ENCODE results near the gene EFNA5. TPM values are rescaled to one million over a fixed set of nuclear protein-coding genes. Genes with fewer than 3 reads are reported as not detected.

EFNA5 gene
- total and polyA plus RNA-seq, 2 of the 8 experiments (the other 6 are each of a cell fraction or from before 2014, with no cell fraction given), result 9.6 to 21.8 TPM

DNA sequence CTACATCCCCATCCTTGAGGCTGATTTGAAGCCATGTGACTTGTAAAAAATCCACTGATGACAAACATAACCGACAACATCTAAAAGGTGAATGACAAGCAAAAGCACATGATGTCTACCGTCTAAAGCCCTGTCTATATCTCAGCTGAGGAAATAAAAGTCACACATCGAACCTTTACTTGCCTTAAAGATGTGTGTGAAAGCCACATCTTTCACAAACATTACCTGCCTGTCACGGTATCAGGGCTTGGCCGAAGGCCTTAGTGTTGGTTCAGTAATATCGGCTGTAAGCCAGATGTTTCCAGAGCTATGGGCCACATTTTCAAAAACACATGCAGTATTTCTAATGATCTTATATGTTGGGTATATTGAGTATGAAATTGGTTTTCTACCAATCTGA lies 125.8 kb downstream of the EFNA5 start:
- Histone ChIP-seq H2BK20ac (ENCODE audit: low read length) (no peak overlapping the region), H3K4ac (replicated peaks; ENCODE audit: insufficient read length, low read depth, low read length) (no peak overlapping the region), H2BK5ac (ENCODE audit: low read depth, low read length) (no peak overlapping the region), H3K14ac (ENCODE audit: insufficient read length) (no peak overlapping the region), H2BK12ac (ENCODE audit: low read depth, low read length) (no peak overlapping the region), H2AK5ac (ENCODE audit: low read depth, low read length) (no peak overlapping the region), H3K18ac (ENCODE audit: extremely low read depth, low read length) (no peak overlapping the region), H3K27me3 (replicated peaks in 1 of 4; ENCODE audit: control insufficient read depth in 3 of 4, extremely low read depth in 1 of 4, insufficient read depth in 3 of 4, low read length in 3 of 4) (no peaks in the 10 kb centered on the region), H3K23ac (ENCODE audit: insufficient read length) (no peak overlapping the region), H3K4me1 (replicated peaks in 1 of 4; ENCODE audit: control insufficient read depth in 3 of 4, insufficient read depth in 4 of 4, low read length in 3 of 4) (peaks cover 0 to 14% (median 8%) of the 10 kb centered on the region in 4 experiments; a peak in 3 of 7 replicates), H3K56ac (replicated peaks; ENCODE audit: insufficient read length, low read depth, low read length) (no peak overlapping the region), H4K5ac (ENCODE audit: insufficient read length, low read depth, low read length) (no peak overlapping the region), H4K91ac (replicated peaks; ENCODE audit: insufficient read length, low read length) (no peak overlapping the region), H3K4me3 (ENCODE audit: extremely low read depth in 1 of 4, insufficient read depth in 2 of 4, low read depth in 3 of 4, low read length in 4 of 4) (no peak overlapping the region), H3K23me2 (ENCODE audit: low read depth, low read length) (no peaks in the 10 kb centered on the region), H3K79me2 (ENCODE audit: control insufficient read depth in 1 of 2, insufficient read depth in 2 of 2, low read length in 2 of 2) (peaks cover 0 to 3% of the 10 kb centered on the region in 2 experiments; a peak in 1 of 4 replicates), H2BK15ac (ENCODE audit: low read length) (no peak overlapping the region), H3K79me1 (ENCODE audit: low read depth, low read length) (peaks cover 3% of the 10 kb centered on the region; the same call in 1 of the 2 replicates), H3K36me3 (ENCODE audit: control insufficient read depth in 2 of 4, insufficient read depth in 4 of 4, low read length in 3 of 4) (no peaks in the 10 kb centered on the region), H3K4me2 (ENCODE audit: insufficient read depth in 1 of 2, low read depth in 2 of 2, low read length in 2 of 2) (no peak overlapping the region), H2BK120ac (replicated peaks; ENCODE audit: low read depth, low read length) (no peak overlapping the region), H3K27ac (ENCODE audit: low read depth, low read length) (no peak overlapping the region), H3K9me3 (ENCODE audit: insufficient read depth in 2 of 2, low read depth in 1 of 2, low read length in 1 of 2) (no peaks in the 10 kb centered on the region), H4K8ac (ENCODE audit: extremely low read depth, insufficient read depth, low read length) (no peak overlapping the region), H2AFZ (ENCODE audit: low read length) (no peak overlapping the region), H4K20me1 (replicated peaks in 1 of 2; ENCODE audit: control insufficient read depth in 1 of 2, insufficient read depth in 2 of 2, low read length in 2 of 2) (peaks cover 0 to 3% of the 10 kb centered on the region in 2 experiments), H3K9ac (replicated peaks in 1 of 4; ENCODE audit: extremely low read depth in 1 of 4, low read depth in 3 of 4, low read length in 3 of 4) (no peak overlapping the region)
- CTCF ChIA-PET (ENCODE audit: partially characterized antibody), result interaction anchor here (0.6 to 1.0 kb wide), 3 partner anchors 27 to 237 kb away, joined by 3 to 4 read pairs (median 3); no protein-coding TSS in a partner anchor
- FAIRE-seq, result peak; percentile 45
- WGBS, 2 experiments (ENCODE audit: extremely low coverage in 1 of 2, insufficient coverage in 1 of 2, insufficient read length in 1 of 2, insufficient replicate concordance in 2 of 2, low coverage in 1 of 2, low lambda C conversion rate in 2 of 2, missing lambda C conversion rate in 1 of 2), result 94% methylated on average over 6 of the region's 6 CpGs; no CpG with 5 or more reads in 1 of the 2 experiments
- no peak for TF ChIP-seq SIRT6 (IDR thresholded peaks at IDR 0.05; ENCODE audit: low read length)
- no peak for TF ChIP-seq POU5F1 (IDR thresholded peaks at IDR 0.05; ENCODE audit: low read depth, low read length)
- no peak for TF ChIP-seq CHD2 (IDR thresholded peaks at IDR 0.05; ENCODE audit: low read length)
- TF ChIP-seq, protein P1, sequence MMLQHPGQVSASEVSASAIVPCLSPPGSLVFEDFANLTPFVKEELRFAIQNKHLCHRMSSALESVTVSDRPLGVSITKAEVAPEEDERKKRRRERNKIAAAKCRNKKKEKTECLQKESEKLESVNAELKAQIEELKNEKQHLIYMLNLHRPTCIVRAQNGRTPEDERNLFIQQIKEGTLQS (IDR thresholded peaks at IDR 0.05; ENCODE audit: insufficient read depth, low read depth, low read length), result no peak
- TF ChIP-seq CTBP2 (IDR thresholded peaks at IDR 0.05; ENCODE audit: borderline replicate concordance, insufficient read depth, insufficient read length, low read length), result no peak
- TF ChIP-seq, protein P2, sequence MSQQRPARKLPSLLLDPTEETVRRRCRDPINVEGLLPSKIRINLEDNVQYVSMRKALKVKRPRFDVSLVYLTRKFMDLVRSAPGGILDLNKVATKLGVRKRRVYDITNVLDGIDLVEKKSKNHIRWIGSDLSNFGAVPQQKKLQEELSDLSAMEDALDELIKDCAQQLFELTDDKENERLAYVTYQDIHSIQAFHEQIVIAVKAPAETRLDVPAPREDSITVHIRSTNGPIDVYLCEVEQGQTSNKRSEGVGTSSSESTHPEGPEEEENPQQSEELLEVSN (IDR thresholded peaks at IDR 0.05), result no peak
- TF ChIP-seq NRF1 (IDR thresholded peaks at IDR 0.05; ENCODE audit: low read depth, low read length), result no peak
- no peak for TF ChIP-seq CREB1 (IDR thresholded peaks at IDR 0.05)
- no peak for TF ChIP-seq BRCA1 (IDR thresholded peaks at IDR 0.05; ENCODE audit: low read depth, low read length)
- TF ChIP-seq SAP30 (IDR thresholded peaks at IDR 0.05; ENCODE audit: insufficient read depth, insufficient replicate concordance, low read length), result no peak
- DNase-seq (ENCODE audit: low read depth in 1 of 2, low spot score in 2 of 2), result no peak
- POLR2A ChIA-PET (ENCODE audit: partially characterized antibody), result no interaction called here

All from H1 (cell line).